HK-2 (cell line): ENCODE results near the gene CORO1C.

Experiments used
- DNase-seq: peaks from one replicate; pipeline ENCODE4 v3.0.0-alpha.2; 2018; ENCODE audit not compliant: unreplicated experiment

CORO1C gene

GRCh38 chr12:108599948-108600701, 131.2 kb downstream of the CORO1C start:
- DNase-seq, result no peak

- DNase-seq, result no peak
Observed at GRCh38 chr12:108599541-108599940, 131.8 kb downstream of the CORO1C start.

- no peak for DNase-seq
Observed at GRCh38 chr12:108598553-108599250, 132.6 kb downstream of the CORO1C start.

- no peak for DNase-seq
Observed at GRCh38 chr12:108597559-108598471, 133.5 kb downstream of the CORO1C start, which contains the start of gene TMEM119. Gene TMEM119, minus strand, starts transcription at chr12:108598084. Its CDS starts 5,701 bp downstream, at chr12:108592383.

- no peak for DNase-seq
Observed at GRCh38 chr12:108596854-108597558, 134.3 kb downstream of the CORO1C start.

GRCh38 chr12:108595711-108596647, 135.3 kb downstream of the CORO1C start:
- DNase-seq, result no peak
